Measurements from ENCODE around the gene MEGF8. TPM values are rescaled to one million over a fixed set of nuclear protein-coding genes. Genes with fewer than 3 reads are reported as not detected.

The MEGF8 gene
- polyA plus RNA-seq, 4 donors: 35.3 to 49.2 (median 40.7) TPM

GRCh38 chr19:42406111-42406510 is 80.7 kb downstream of the MEGF8 start:
- no peak for DNase-seq (ENCODE audit: low read depth in 4 of 4, low spot score in 2 of 4)

- no peak for DNase-seq (ENCODE audit: low read depth in 4 of 4, low spot score in 2 of 4)
These were observed 81.8 kb downstream of the MEGF8 start for GRCh38 chr19:42407085-42407815.

- DNase-seq (ENCODE audit: low read depth in 4 of 4, low spot score in 2 of 4): no peak
These were observed 82.4 kb downstream of the MEGF8 start for GRCh38 chr19:42407816-42408175.

GRCh38 chr19:42409477-42409876 is 84.0 kb downstream of the MEGF8 start:
- no peak for DNase-seq (ENCODE audit: low read depth in 4 of 4, low spot score in 2 of 4)

- no peak for DNase-seq (ENCODE audit: low read depth in 4 of 4, low spot score in 2 of 4)
These were observed 84.9 kb downstream of the MEGF8 start for GRCh38 chr19:42410371-42410770.

- DNase-seq (ENCODE audit: low read depth in 4 of 4, low spot score in 2 of 4): no peak
These were observed 86.2 kb downstream of the MEGF8 start for GRCh38 chr19:42411581-42412178.

- DNase-seq (ENCODE audit: low read depth in 4 of 4, low spot score in 2 of 4): no peak
These were observed 86.8 kb downstream of the MEGF8 start for GRCh38 chr19:42412227-42412626.

- DNase-seq (ENCODE audit: low read depth in 4 of 4, low spot score in 2 of 4): no peak
These were observed 87.2 kb downstream of the MEGF8 start for GRCh38 chr19:42412661-42413076.

GRCh38 chr19:42419309-42419708 is 93.9 kb downstream of the MEGF8 start:
- DNase-seq (ENCODE audit: low read depth in 4 of 4, low spot score in 2 of 4): no peak

GRCh38 chr19:42420055-42420544 is 94.7 kb downstream of the MEGF8 start:
- DNase-seq (ENCODE audit: low read depth in 4 of 4, low spot score in 2 of 4): no peak

- no peak for DNase-seq (ENCODE audit: low read depth in 4 of 4, low spot score in 2 of 4)
These were observed 95.7 kb downstream of the MEGF8 start for GRCh38 chr19:42421101-42421500.

GRCh38 chr19:42421591-42422031 is 96.2 kb downstream of the MEGF8 start:
- DNase-seq (ENCODE audit: low read depth in 4 of 4, low spot score in 2 of 4): no peak

GRCh38 chr19:42422092-42422900 is 96.9 kb downstream of the MEGF8 start:
- no peak for DNase-seq (ENCODE audit: low read depth in 4 of 4, low spot score in 2 of 4)

- peak in 2 of 4 donors; percentile 47 to 59 for DNase-seq (ENCODE audit: low read depth in 4 of 4, low spot score in 2 of 4)
These were observed 97.5 kb downstream of the MEGF8 start for GRCh38 chr19:42422901-42423461.

GRCh38 chr19:42423462-42424344 is 98.3 kb downstream of the MEGF8 start:
- DNase-seq (ENCODE audit: low read depth in 4 of 4, low spot score in 2 of 4): peak in 3 of 4 donors; percentile 84 to 96 (median 89)

- no peak for DNase-seq (ENCODE audit: low read depth in 4 of 4, low spot score in 2 of 4)
These were observed 98.9 kb downstream of the MEGF8 start for GRCh38 chr19:42424345-42424707.

- DNase-seq (ENCODE audit: low read depth in 4 of 4, low spot score in 2 of 4): no peak
These were observed 99.3 kb downstream of the MEGF8 start for GRCh38 chr19:42424712-42425131.

GRCh38 chr19:42426643-42427042 is 101.2 kb downstream of the MEGF8 start:
- no peak for DNase-seq (ENCODE audit: low read depth in 4 of 4, low spot score in 2 of 4)

GRCh38 chr19:42427313-42427712 is 101.9 kb downstream of the MEGF8 start, which contains the start of gene LIPE:
Gene LIPE (minus strand): TSS chr19:42427388. CDS start chr19:42427149, 239 bp downstream.
- peak in 1 of 4 donors; percentile 62 for DNase-seq (ENCODE audit: low read depth in 4 of 4, low spot score in 2 of 4)

All from left renal cortex interstitium (tissue), 4 donors.